Stimulated activated CD4-positive, alpha-beta T cell treated with anti-CD3 and anti-CD28 coated beads, TNF-alpha, amount 100 ng/mL, for 24 hours (primary cell): ENCODE data around the gene KLF9.

ENCODE experiments used
- DNase-seq, 3 experiments: peaks; one replicate each; pipeline ENCODE4 v3.0.0-alpha.2; 2020; ENCODE audit warnings: low read depth in 3 of 3

KLF9 gene

DNA sequence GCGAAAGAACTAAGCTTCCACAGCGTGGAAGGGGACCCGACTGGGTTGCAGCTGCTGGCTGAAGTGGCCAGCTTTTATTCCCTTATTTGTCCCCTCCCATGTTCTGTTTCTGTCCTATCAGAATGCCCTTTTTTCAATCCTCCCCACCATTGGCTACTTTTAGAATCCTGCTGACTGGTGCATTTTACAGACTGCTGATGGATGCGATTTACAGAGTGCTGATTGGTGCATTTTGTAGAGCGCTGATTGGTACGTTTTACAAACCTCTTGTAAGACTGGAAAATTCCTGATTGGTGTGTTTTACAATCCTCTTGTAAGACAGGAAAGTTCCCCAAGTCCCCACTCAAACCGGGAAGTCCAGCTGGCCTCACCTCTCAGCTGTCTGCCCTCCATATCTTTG is 50.7 kb downstream of the KLF9 start:
- no peak for DNase-seq

DNA sequence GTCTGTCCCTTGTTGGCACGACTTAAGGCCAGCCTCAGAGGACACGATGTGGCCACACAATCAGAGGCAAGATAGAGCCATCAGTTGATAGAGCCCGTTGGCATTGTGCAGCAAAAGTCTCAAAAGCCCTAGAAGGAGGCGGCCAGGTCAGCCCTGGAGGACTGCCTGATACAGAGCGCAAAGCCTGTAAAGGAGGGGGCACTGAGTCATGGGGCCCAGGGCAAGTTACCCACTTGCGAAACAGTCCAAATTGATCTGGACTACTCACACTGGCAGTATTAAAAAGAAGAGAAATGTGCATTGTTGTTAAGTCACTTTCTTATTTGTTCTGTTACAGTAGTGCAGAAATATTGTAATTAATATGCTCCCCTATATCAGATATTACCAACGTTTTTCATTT is 51.5 kb downstream of the KLF9 start:
- no peak for DNase-seq

DNA sequence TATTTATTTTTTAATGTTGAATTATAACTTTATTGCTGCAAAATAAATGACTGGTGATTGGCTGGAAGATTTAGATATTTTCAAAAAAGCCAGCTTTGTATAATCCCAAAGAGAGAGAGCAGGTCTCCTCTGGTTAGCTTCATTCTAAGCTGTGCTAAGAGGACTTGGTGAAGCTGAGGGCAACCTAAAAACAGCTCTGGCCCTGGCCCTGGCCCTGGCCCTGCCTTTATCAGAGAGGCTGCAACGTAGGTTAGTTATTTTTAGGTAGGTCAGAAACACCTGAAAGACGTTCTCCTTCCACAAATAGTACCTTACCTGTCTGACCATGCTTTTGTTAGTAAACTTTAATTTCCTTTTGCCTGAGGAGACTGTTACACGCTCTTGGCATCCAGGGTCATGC is 58.7 kb downstream of the KLF9 start:
- DNase-seq, result no peak

DNA sequence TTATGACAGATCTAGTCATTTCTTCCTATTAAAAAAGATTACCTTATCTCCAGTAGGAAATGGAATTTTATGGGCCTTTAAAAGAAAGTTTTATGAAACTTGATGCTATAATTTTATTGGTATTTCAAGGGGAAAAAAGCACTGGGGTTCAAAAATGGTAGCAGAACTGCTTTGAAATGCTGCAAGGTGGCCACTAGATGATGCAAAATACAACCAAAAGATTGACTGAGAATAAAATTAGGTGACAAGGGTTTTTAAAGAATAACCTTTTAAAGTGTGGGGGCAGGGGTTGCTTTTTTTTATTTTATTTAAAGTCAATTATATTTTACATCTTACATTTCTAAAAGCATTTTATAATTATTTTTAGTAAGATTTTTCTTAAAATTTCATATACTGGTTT is 61.7 kb downstream of the KLF9 start:
- no peak for DNase-seq

DNA sequence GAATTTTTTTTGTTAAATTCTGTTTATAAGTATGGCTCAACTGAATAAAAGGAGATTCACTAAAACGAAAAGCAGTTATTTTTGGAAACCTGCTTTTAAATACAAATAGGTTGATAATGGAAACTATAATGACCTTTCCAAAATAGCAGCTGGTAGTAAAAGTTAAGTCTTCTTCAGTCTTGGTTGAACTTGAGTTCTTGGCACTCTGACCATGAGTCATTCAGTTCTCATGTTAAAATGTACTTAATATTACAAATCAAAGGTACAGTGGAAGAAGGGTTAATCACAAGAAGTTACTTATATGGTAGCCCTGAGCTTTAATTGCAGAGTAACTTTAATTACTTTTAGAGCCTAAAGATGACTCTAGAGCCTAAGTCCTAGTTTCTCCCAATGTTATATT is 62.1 kb downstream of the KLF9 start:
- no peak for DNase-seq

DNA sequence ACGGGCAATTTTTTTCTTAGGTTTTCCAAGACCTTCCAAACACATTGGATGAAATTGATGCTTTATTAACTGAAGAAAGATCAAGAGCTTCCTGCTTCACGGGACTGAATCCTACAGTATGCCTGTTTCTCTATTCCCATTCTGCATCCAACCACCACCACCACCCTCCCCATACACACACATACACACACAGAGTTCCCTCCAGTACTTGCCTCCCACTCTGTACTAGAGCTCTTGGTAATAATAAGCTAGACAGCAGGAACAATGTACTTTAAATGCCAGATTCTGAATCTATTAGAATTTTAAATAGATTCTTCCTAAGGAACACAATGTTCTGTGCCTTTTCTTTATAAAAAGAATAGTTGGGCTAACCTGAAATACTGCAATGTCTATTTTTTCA is 67.4 kb downstream of the KLF9 start:
- DNase-seq, result no peak

DNA sequence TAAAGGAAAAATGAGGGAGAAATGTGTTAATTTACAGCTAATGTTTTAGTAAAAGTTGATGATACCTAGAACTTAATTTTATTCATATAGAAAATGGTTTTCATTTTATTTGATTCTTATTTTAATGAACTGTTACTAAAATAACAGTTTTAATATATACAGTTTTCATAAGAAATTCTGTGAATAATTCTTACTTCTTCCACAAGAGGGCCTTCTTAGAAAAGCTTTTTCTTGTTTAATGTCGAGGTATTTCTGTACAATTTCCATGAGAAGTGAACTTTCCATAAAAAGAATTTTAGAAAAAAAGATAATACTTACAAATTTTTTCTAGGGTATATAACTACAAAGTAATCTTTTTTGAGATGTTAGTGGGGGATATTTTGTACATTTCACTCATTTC is 73.9 kb downstream of the KLF9 start:
- DNase-seq, result no peak
